GM12865 (cell line): ENCODE data around the gene KLHL1.

Source experiments
- DNase-seq: peaks from one replicate; pipeline ENCODE4 v3.0.0; 2010; ENCODE audit warnings: low read depth
- H3K4me3 ChIP-seq: 2 replicates; pipeline ENCODE4 v1.5.1; 2011; ENCODE audit warnings: mild to moderate bottlenecking, low read depth, low read length, control low read depth
- CTCF ChIP-seq: IDR thresholded peaks from 2 replicates; pipeline ENCODE4 v1.5.1; 2011; ENCODE audit warnings: low read length, control low read depth, low read depth, inconsistent platforms; ENCODE audit not compliant: insufficient read depth; ENCODE audit errors: missing control alignments

KLHL1 gene

GRCh38 chr13:69677343-69677742 lies 430.9 kb downstream of the KLHL1 start:
- no peak overlapping the region for H3K4me3 ChIP-seq
- TF ChIP-seq CTCF: no peak
- no peak for DNase-seq

- DNase-seq: no peak
- H3K4me3 ChIP-seq: no peak overlapping the region
- no peak for TF ChIP-seq CTCF
Observed at GRCh38 chr13:69676286-69676685, 432.0 kb downstream of the KLHL1 start.

GRCh38 chr13:69660155-69660554 lies 448.1 kb downstream of the KLHL1 start:
- no peak for DNase-seq
- H3K4me3 ChIP-seq: no peak overlapping the region
- no peak for TF ChIP-seq CTCF

GRCh38 chr13:69657676-69658075 lies 450.6 kb downstream of the KLHL1 start:
- no peak overlapping the region for H3K4me3 ChIP-seq
- no peak for TF ChIP-seq CTCF
- DNase-seq: no peak

GRCh38 chr13:69654392-69654791 lies 453.9 kb downstream of the KLHL1 start:
- TF ChIP-seq CTCF: no peak
- no peak overlapping the region for H3K4me3 ChIP-seq
- no peak for DNase-seq
